ENCODE data around the gene CENPM. TPM values are rescaled to one million over a fixed set of nuclear protein-coding genes. Genes with fewer than 3 reads are reported as not detected.

The CENPM gene
- total and polyA plus RNA-seq, 10 of the 15 experiments (the other 5 are each of a cell fraction or from before 2014, with no cell fraction given) = 36.7 to 212 (median 74.7) TPM

MicroRNAs encoded within 50 kb of the gene (microRNA counts, 767-probe panel; counts per million panel counts)
- 3,134 counts per million, percentile 89 among the panel's probes with 10 or more counts for microRNA hsa-miR-33a-5p

Small RNA genes within 50 kb of the gene (microRNA-seq; reads per million reads assigned to microRNA genes)
- 533 reads per million, percentile 85 among the genes with 10 or more reads in this experiment for gene MIR33A

Small RNA genes within 50 kb of the gene (small RNA-seq; reads per million reads assigned to genes)
- 72.3 reads per million, percentile 99 among the genes with 10 or more reads in this experiment for gene MIR33A

Other genes with a start within 250 kb of the CENPM start
Only the 7 nearest of the 12 such genes appear.
- gene SREBF2, start 114.0 kb downstream of the CENPM start, total RNA-seq (2014; rRNA removed) = 62.9 and 75.3 TPM in 2 replicates
- 52.2 and 56.3 TPM in 2 replicates for gene SREBF2, start 114.0 kb downstream of the CENPM start, total RNA-seq (2014; rRNA removed; fragmentation: Illumina TruSeq; extraction: Trizol)
- 171 and 177 TPM in 2 replicates for gene SREBF2, start 114.0 kb downstream of the CENPM start, total RNA-seq (2021)
- gene SREBF2, start 114.0 kb downstream of the CENPM start, polyA plus RNA-seq (2011; rRNA removed) = 94.7 and 124 TPM in 2 replicates
- 144 and 150 TPM in 2 replicates for gene SREBF2, start 114.0 kb downstream of the CENPM start, polyA plus RNA-seq (2014; fragmentation: Illumina TruSeq; extraction: Trizol)
- gene SREBF2, start 114.0 kb downstream of the CENPM start, polyA plus RNA-seq (2014; fragmentation: Nextera tagmentation; extraction: Ambion mirVana) = 1 to 10 TPM; 2.4 to 3.6 TPM
- gene SREBF2, start 114.0 kb downstream of the CENPM start, polyA plus RNA-seq (2014; rRNA removed) = 160 and 184 TPM in 2 replicates
- gene SREBF2, start 114.0 kb downstream of the CENPM start, polyA plus RNA-seq (2016; fragmentation: Nextera tagmentation; extraction: Ambion mirVana) = 10 to 100 TPM; 73.8 to 82.3 TPM
- 3.6 and 6.8 TPM in 2 replicates for gene SHISA8, start 32.1 kb downstream of the CENPM start, total RNA-seq (2014; rRNA removed)
- gene SHISA8, start 32.1 kb downstream of the CENPM start, total RNA-seq (2014; rRNA removed; fragmentation: Illumina TruSeq; extraction: Trizol) = 0.22 and 0.28 TPM in 2 replicates
- gene SHISA8, start 32.1 kb downstream of the CENPM start, total RNA-seq (2021) = 8.6 and 10.1 TPM in 2 replicates
- gene SHISA8, start 32.1 kb downstream of the CENPM start, polyA plus RNA-seq (2011; rRNA removed) = 0.06 and 0.08 TPM in 2 replicates
- gene SHISA8, start 32.1 kb downstream of the CENPM start, polyA plus RNA-seq (2014; fragmentation: Illumina TruSeq; extraction: Trizol) = 0.06 TPM in 1 of 2 replicates, not detected in the other
- under 1 TPM; 0.13 to 0.40 TPM for gene SHISA8, start 32.1 kb downstream of the CENPM start, polyA plus RNA-seq (2014; fragmentation: Nextera tagmentation; extraction: Ambion mirVana)
- 5.9 and 6.5 TPM in 2 replicates for gene SHISA8, start 32.1 kb downstream of the CENPM start, polyA plus RNA-seq (2014; rRNA removed)
- gene SHISA8, start 32.1 kb downstream of the CENPM start, polyA plus RNA-seq (2016; fragmentation: Nextera tagmentation; extraction: Ambion mirVana) = under 1 TPM; 0.20 to 0.27 TPM
- 35.9 and 37.6 TPM in 2 replicates for gene TNFRSF13C, start 20.3 kb downstream of the CENPM start, total RNA-seq (2014; rRNA removed)
- 22.3 and 23.2 TPM in 2 replicates for gene TNFRSF13C, start 20.3 kb downstream of the CENPM start, total RNA-seq (2014; rRNA removed; fragmentation: Illumina TruSeq; extraction: Trizol)
- 90.1 and 91.4 TPM in 2 replicates for gene TNFRSF13C, start 20.3 kb downstream of the CENPM start, total RNA-seq (2021)
- 9.7 and 16.4 TPM in 2 replicates for gene TNFRSF13C, start 20.3 kb downstream of the CENPM start, polyA plus RNA-seq (2011; rRNA removed)
- 20.6 and 26.9 TPM in 2 replicates for gene TNFRSF13C, start 20.3 kb downstream of the CENPM start, polyA plus RNA-seq (2014; fragmentation: Illumina TruSeq; extraction: Trizol)
- 1 to 10 TPM; 6.9 to 9.6 TPM for gene TNFRSF13C, start 20.3 kb downstream of the CENPM start, polyA plus RNA-seq (2014; fragmentation: Nextera tagmentation; extraction: Ambion mirVana)
- gene TNFRSF13C, start 20.3 kb downstream of the CENPM start, polyA plus RNA-seq (2014; rRNA removed) = 42.3 and 43.0 TPM in 2 replicates
- gene TNFRSF13C, start 20.3 kb downstream of the CENPM start, polyA plus RNA-seq (2016; fragmentation: Nextera tagmentation; extraction: Ambion mirVana) = 10 to 100 TPM; 26.6 to 30.4 TPM
- 1.1 and 1.5 TPM in 2 replicates for gene SEPTIN3, start 22.3 kb upstream of the CENPM start, total RNA-seq (2014; rRNA removed)
- gene SEPTIN3, start 22.3 kb upstream of the CENPM start, total RNA-seq (2014; rRNA removed; fragmentation: Illumina TruSeq; extraction: Trizol) = 1.3 and 1.4 TPM in 2 replicates
- 1.7 and 1.9 TPM in 2 replicates for gene SEPTIN3, start 22.3 kb upstream of the CENPM start, total RNA-seq (2021)
- 0.43 and 0.52 TPM in 2 replicates for gene SEPTIN3, start 22.3 kb upstream of the CENPM start, polyA plus RNA-seq (2011; rRNA removed)
- 3.1 TPM in 2 replicates for gene SEPTIN3, start 22.3 kb upstream of the CENPM start, polyA plus RNA-seq (2014; fragmentation: Illumina TruSeq; extraction: Trizol)
- gene SEPTIN3, start 22.3 kb upstream of the CENPM start, polyA plus RNA-seq (2014; fragmentation: Nextera tagmentation; extraction: Ambion mirVana) = under 1 TPM; 0.39 to 0.60 TPM
- gene SEPTIN3, start 22.3 kb upstream of the CENPM start, polyA plus RNA-seq (2014; rRNA removed) = 1.5 and 1.8 TPM in 2 replicates
- under 1 TPM; 0.05 to 0.15 TPM for gene SEPTIN3, start 22.3 kb upstream of the CENPM start, polyA plus RNA-seq (2016; fragmentation: Nextera tagmentation; extraction: Ambion mirVana)
- 0.65 and 1.1 TPM in 2 replicates for gene WBP2NL, start 51.6 kb upstream of the CENPM start, total RNA-seq (2014; rRNA removed)
- 1.3 and 1.4 TPM in 2 replicates for gene WBP2NL, start 51.6 kb upstream of the CENPM start, total RNA-seq (2014; rRNA removed; fragmentation: Illumina TruSeq; extraction: Trizol)
- gene WBP2NL, start 51.6 kb upstream of the CENPM start, total RNA-seq (2021) = 1.5 and 1.8 TPM in 2 replicates
- gene WBP2NL, start 51.6 kb upstream of the CENPM start, polyA plus RNA-seq (2011; rRNA removed) = 0.46 and 0.88 TPM in 2 replicates
- gene WBP2NL, start 51.6 kb upstream of the CENPM start, polyA plus RNA-seq (2014; fragmentation: Illumina TruSeq; extraction: Trizol) = 1.7 and 2.8 TPM in 2 replicates
- 1 to 10 TPM; 1.3 to 1.6 TPM for gene WBP2NL, start 51.6 kb upstream of the CENPM start, polyA plus RNA-seq (2014; fragmentation: Nextera tagmentation; extraction: Ambion mirVana)
- 0.70 and 1.9 TPM in 2 replicates for gene WBP2NL, start 51.6 kb upstream of the CENPM start, polyA plus RNA-seq (2014; rRNA removed)
- gene WBP2NL, start 51.6 kb upstream of the CENPM start, polyA plus RNA-seq (2016; fragmentation: Nextera tagmentation; extraction: Ambion mirVana) = 1 to 10 TPM in 1 of 2 experiments, under 1 TPM in 1; 0.90 to 1.3 TPM
- gene NAGA, start 123.7 kb upstream of the CENPM start, total RNA-seq (2014; rRNA removed) = 45.9 and 46.0 TPM in 2 replicates
- gene NAGA, start 123.7 kb upstream of the CENPM start, total RNA-seq (2014; rRNA removed; fragmentation: Illumina TruSeq; extraction: Trizol) = 22.7 and 23.1 TPM in 2 replicates
- 33.9 and 34.4 TPM in 2 replicates for gene NAGA, start 123.7 kb upstream of the CENPM start, total RNA-seq (2021)
- gene NAGA, start 123.7 kb upstream of the CENPM start, polyA plus RNA-seq (2011; rRNA removed) = 14.5 and 29.8 TPM in 2 replicates
- gene NAGA, start 123.7 kb upstream of the CENPM start, polyA plus RNA-seq (2014; fragmentation: Illumina TruSeq; extraction: Trizol) = 19.6 and 32.6 TPM in 2 replicates
- gene NAGA, start 123.7 kb upstream of the CENPM start, polyA plus RNA-seq (2014; fragmentation: Nextera tagmentation; extraction: Ambion mirVana) = 1 to 10 TPM; 9.3 to 9.8 TPM
- 43.7 and 45.0 TPM in 2 replicates for gene NAGA, start 123.7 kb upstream of the CENPM start, polyA plus RNA-seq (2014; rRNA removed)
- gene NAGA, start 123.7 kb upstream of the CENPM start, polyA plus RNA-seq (2016; fragmentation: Nextera tagmentation; extraction: Ambion mirVana) = 10 to 100 TPM; 34.1 to 39.0 TPM
- 2.3 and 3.6 TPM in 2 replicates for gene PHETA2, start 127.1 kb upstream of the CENPM start, total RNA-seq (2014; rRNA removed)
- 1.3 and 1.4 TPM in 2 replicates for gene PHETA2, start 127.1 kb upstream of the CENPM start, total RNA-seq (2014; rRNA removed; fragmentation: Illumina TruSeq; extraction: Trizol)
- 2.0 and 2.6 TPM in 2 replicates for gene PHETA2, start 127.1 kb upstream of the CENPM start, total RNA-seq (2021)
- 0.16 and 0.17 TPM in 2 replicates for gene PHETA2, start 127.1 kb upstream of the CENPM start, polyA plus RNA-seq (2011; rRNA removed)
- gene PHETA2, start 127.1 kb upstream of the CENPM start, polyA plus RNA-seq (2014; fragmentation: Illumina TruSeq; extraction: Trizol) = 1.5 and 1.7 TPM in 2 replicates
- under 1 TPM; 0.03 to 0.18 TPM for gene PHETA2, start 127.1 kb upstream of the CENPM start, polyA plus RNA-seq (2014; fragmentation: Nextera tagmentation; extraction: Ambion mirVana)
- gene PHETA2, start 127.1 kb upstream of the CENPM start, polyA plus RNA-seq (2014; rRNA removed) = 3.2 and 3.3 TPM in 2 replicates
- gene PHETA2, start 127.1 kb upstream of the CENPM start, polyA plus RNA-seq (2016; fragmentation: Nextera tagmentation; extraction: Ambion mirVana) = 1 to 10 TPM; 1.9 to 2.2 TPM

Measured in GM12878 (cell line).